Prostate gland (tissue), 2 donors: ENCODE measurements around the gene LHPP.

Source experiments
- POLR2A ChIP-seq: fragments of 450-650 bp; IDR thresholded peaks from one replicate; pipeline ENCODE4 v1.6.1; 2016; ENCODE audit warnings: antibody characterized with exemption, mild to moderate bottlenecking
- POLR2AphosphoS5 ChIP-seq: sonication (generic); formaldehyde crosslinking; IDR thresholded peaks from one replicate; pipeline ENCODE4 v1.6.1; 2017; ENCODE audit warnings: antibody characterized with exemption
- TF ChIP-seq, protein P1 (sequence below), 4 experiments: fragments of 200-600 bp in 2 of 4; fragments of 450-650 bp in 2 of 4; sonication (generic) in 2 of 4; IDR thresholded peaks; 1 replicate in 3 of 4; 2 replicates in 1 of 4; pipeline ENCODE4 v1.5.1; 2016 to 2019; ENCODE audit warnings: antibody characterized with exemption in 4 of 4, mild to moderate bottlenecking in 2 of 4, moderate library complexity in 2 of 4

DNA sequence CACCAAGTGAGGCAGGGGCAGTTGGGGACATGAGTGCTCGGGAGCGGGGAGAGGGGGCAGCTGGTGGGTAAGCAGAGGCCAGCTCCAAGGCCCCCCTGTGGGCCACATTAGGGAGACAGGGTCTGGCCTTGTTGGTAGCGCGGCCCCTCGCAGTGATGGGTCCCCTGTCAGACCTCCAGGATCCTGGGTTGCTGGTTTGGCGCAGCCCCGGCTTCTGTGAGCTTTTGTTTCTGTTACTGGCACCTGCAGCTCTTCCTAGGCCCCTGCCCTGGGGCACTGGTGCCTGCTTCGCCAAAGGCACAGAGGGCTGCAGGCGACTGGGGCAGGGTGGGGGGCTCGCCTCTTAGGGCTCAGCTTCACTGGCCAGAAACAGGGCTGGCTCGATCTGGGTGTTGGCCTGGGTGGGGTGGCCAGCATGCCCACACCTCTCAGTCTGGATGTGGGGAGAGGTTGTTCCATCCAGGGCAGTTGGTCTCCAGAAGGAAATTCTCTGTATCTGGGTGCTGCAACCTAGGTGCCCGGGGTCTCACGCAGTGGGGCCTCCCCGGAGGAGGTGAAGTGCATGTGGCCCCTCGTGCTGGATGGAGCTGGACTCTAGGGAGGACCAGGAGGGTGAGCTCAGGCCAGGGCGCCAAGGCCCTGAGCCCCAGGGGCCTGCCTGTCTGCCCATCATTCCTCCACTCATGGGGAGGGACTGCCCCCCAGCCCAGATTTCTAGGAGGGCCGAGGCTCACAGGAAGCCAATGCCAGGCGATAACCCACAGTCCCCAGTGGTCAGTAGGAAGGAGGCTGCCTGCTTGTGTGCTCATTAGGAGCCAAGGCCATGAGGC is 138.6 kb downstream of the LHPP start:
- TF ChIP-seq, protein P1, sequence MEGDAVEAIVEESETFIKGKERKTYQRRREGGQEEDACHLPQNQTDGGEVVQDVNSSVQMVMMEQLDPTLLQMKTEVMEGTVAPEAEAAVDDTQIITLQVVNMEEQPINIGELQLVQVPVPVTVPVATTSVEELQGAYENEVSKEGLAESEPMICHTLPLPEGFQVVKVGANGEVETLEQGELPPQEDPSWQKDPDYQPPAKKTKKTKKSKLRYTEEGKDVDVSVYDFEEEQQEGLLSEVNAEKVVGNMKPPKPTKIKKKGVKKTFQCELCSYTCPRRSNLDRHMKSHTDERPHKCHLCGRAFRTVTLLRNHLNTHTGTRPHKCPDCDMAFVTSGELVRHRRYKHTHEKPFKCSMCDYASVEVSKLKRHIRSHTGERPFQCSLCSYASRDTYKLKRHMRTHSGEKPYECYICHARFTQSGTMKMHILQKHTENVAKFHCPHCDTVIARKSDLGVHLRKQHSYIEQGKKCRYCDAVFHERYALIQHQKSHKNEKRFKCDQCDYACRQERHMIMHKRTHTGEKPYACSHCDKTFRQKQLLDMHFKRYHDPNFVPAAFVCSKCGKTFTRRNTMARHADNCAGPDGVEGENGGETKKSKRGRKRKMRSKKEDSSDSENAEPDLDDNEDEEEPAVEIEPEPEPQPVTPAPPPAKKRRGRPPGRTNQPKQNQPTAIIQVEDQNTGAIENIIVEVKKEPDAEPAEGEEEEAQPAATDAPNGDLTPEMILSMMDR (IDR thresholded peaks at IDR 0.05) = no peak
- TF ChIP-seq POLR2A (no peak), POLR2AphosphoS5 (no peak)
